Keratinocyte (primary cell): Measurements from ENCODE around the gene MZB1. TPM values are rescaled to one million over a fixed set of nuclear protein-coding genes. Genes with fewer than 3 reads are reported as not detected.

ENCODE experiments used
- DNase-seq: peaks from one replicate; pipeline ENCODE4 v3.0.0-alpha.2; 2011; ENCODE audit warnings: low read depth, missing footprints, low spot score
- FAIRE-seq: peaks from 2 replicates; lab custom pipeline; 2011; peaks lifted over from hg19 to GRCh38; lab: Jason Lieb, UNC
- H2AFZ ChIP-seq: 2 replicates; pipeline ENCODE4 v1.6.0; 2012; ENCODE audit warnings: low read length, control low read depth, inconsistent platforms; ENCODE audit not compliant: control insufficient read depth
- H3K27ac ChIP-seq: 2 replicates; pipeline ENCODE4 v1.5.1; 2011; ENCODE audit warnings: low read length; ENCODE audit not compliant: control insufficient read depth, insufficient read depth
- H3K27me3 ChIP-seq: 3 replicates; pipeline ENCODE4 v1.6.0; 2011; ENCODE audit warnings: low read length; ENCODE audit not compliant: control insufficient read depth, insufficient read depth; ENCODE audit errors: extremely low read depth
- H3K36me3 ChIP-seq, 2 experiments: 2 replicates in 1 of 2; 3 replicates in 1 of 2; pipeline ENCODE4 v1.5.1; 2011; ENCODE audit warnings: low read length in 2 of 2, mild to moderate bottlenecking in 1 of 2; ENCODE audit not compliant: control insufficient read depth in 2 of 2, insufficient read depth in 2 of 2; ENCODE audit errors: extremely low read depth in 1 of 2
- H3K4me1 ChIP-seq: 3 replicates; pipeline ENCODE4 v1.5.1; 2011; ENCODE audit warnings: low read length; ENCODE audit not compliant: control insufficient read depth, insufficient read depth; ENCODE audit errors: extremely low read depth
- H3K4me2 ChIP-seq: 3 replicates; pipeline ENCODE4 v1.6.0; 2011; ENCODE audit warnings: low read depth, low read length; ENCODE audit not compliant: control insufficient read depth, insufficient read depth; ENCODE audit errors: extremely low read depth
- H3K4me3 ChIP-seq, 3 experiments: fragments of 200-600 bp in 1 of 3; sonication (generic) in 1 of 3; 2 replicates in 2 of 3; 3 replicates in 1 of 3; pipeline ENCODE4 v1.5.1; 2011 to 2016; ENCODE audit warnings: low read length in 3 of 3, mild to moderate bottlenecking in 3 of 3, control low read depth in 2 of 3, inconsistent platforms in 1 of 3, low read depth in 1 of 3, mixed read lengths in 1 of 3, mixed run types in 1 of 3, moderate library complexity in 1 of 3; ENCODE audit not compliant: control insufficient read depth in 2 of 3, insufficient read depth in 2 of 3; ENCODE audit errors: extremely low read depth in 1 of 3
- H3K79me2 ChIP-seq: 2 replicates; pipeline ENCODE4 v1.6.0; 2012; ENCODE audit warnings: low read length; ENCODE audit not compliant: control insufficient read depth, insufficient read depth
- H3K9ac ChIP-seq: 3 replicates; pipeline ENCODE4 v1.6.0; 2011; ENCODE audit warnings: low read length; ENCODE audit not compliant: control insufficient read depth, insufficient read depth; ENCODE audit errors: extremely low read depth
- H3K9me1 ChIP-seq: 3 replicates; pipeline ENCODE4 v1.6.0; 2011; ENCODE audit warnings: low read length; ENCODE audit not compliant: control insufficient read depth, insufficient read depth; ENCODE audit errors: extremely low read depth
- H3K9me3 ChIP-seq: 2 replicates; pipeline ENCODE4 v1.5.1; 2012; ENCODE audit warnings: low read depth, low read length; ENCODE audit not compliant: control insufficient read depth
- H4K20me1 ChIP-seq: 3 replicates; pipeline ENCODE4 v1.6.0; 2011; ENCODE audit warnings: low read length; ENCODE audit not compliant: control insufficient read depth, insufficient read depth; ENCODE audit errors: extremely low read depth
- EZH2 ChIP-seq: IDR thresholded peaks from one replicate; pipeline ENCODE4 v1.6.1; 2012; ENCODE audit warnings: inconsistent platforms, mild to moderate bottlenecking, low read length, moderate library complexity
- dilution Hi-C: fragments of 300-500 bp; cut with MboI; formaldehyde crosslinking; loops from one replicate; pipeline ENCODE4 v1.7.0; 2020; ENCODE audit warnings: low sequenced_read_pairs; ENCODE audit not compliant: extremely low pct_ligation_motif_present
- polyA plus RNA-seq, 5 experiments: library from polyadenylated mRNA; depleted of rRNA in 3 of 5; stranded (reverse) in 3 of 5; stranded (forward) in 1 of 5; unstranded in 1 of 5; fragments of >200 nt; gene quantifications; 1 replicate in 1 of 5; 2 replicates in 3 of 5; 3 replicates in 1 of 5; pipeline versions ENCODE4 v1.2.1 to v1.2.3, GENCODE V29; 2011 to 2012; ENCODE audit warnings: missing spikeins in 2 of 5, low read depth in 1 of 5, low replicate concordance in 1 of 5
- TF ChIP-seq, protein P1 (sequence below), 3 experiments: IDR thresholded peaks in 1 of 3; conservative IDR thresholded peaks in 1 of 3; optimal IDR thresholded peaks in 1 of 3; 2 replicates in 2 of 3; 3 replicates in 1 of 3; pipeline versions ENCODE3 to v1.5.1; 2011; ENCODE audit warnings: low read length in 3 of 3, mild to moderate bottlenecking in 3 of 3, moderate library complexity in 2 of 3, control low read depth in 1 of 3, inconsistent platforms in 1 of 3; ENCODE audit not compliant: insufficient read depth in 2 of 3; ENCODE audit errors: extremely low read depth in 1 of 3

The MZB1 gene
- polyA plus RNA-seq, 1 donor (not counting 4 experiments of a cell fraction or from before 2014, with no cell fraction given) = not detected

- Histone ChIP-seq H3K27ac (no peak overlapping the region), H3K79me2 (peaks cover 15% of the 10 kb centered on the region), H3K27me3 (no peaks in the 10 kb centered on the region), H3K36me3 (peaks cover 11 to 13% of the 10 kb centered on the region in 2 experiments), H3K4me1 (no peaks in the 10 kb centered on the region), H3K9ac (no peak overlapping the region), H3K4me2 (no peak overlapping the region), H3K9me3 (no peaks in the 10 kb centered on the region), H3K4me3 (no peak overlapping the region), H2AFZ (no peak overlapping the region), H3K9me1 (no peaks in the 10 kb centered on the region), H4K20me1 (no peaks in the 10 kb centered on the region)
- dilution Hi-C loops = no loop called here
- TF ChIP-seq, protein P1, sequence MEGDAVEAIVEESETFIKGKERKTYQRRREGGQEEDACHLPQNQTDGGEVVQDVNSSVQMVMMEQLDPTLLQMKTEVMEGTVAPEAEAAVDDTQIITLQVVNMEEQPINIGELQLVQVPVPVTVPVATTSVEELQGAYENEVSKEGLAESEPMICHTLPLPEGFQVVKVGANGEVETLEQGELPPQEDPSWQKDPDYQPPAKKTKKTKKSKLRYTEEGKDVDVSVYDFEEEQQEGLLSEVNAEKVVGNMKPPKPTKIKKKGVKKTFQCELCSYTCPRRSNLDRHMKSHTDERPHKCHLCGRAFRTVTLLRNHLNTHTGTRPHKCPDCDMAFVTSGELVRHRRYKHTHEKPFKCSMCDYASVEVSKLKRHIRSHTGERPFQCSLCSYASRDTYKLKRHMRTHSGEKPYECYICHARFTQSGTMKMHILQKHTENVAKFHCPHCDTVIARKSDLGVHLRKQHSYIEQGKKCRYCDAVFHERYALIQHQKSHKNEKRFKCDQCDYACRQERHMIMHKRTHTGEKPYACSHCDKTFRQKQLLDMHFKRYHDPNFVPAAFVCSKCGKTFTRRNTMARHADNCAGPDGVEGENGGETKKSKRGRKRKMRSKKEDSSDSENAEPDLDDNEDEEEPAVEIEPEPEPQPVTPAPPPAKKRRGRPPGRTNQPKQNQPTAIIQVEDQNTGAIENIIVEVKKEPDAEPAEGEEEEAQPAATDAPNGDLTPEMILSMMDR (optimal IDR thresholded peaks at IDR 0.05 in 1 of 3, IDR thresholded peaks at IDR 0.05 in 1 of 3, conservative IDR thresholded peaks at IDR 0.05 in 1 of 3; ENCODE audit: extremely low read depth in 1 of 3, insufficient read depth in 2 of 3, low read length in 3 of 3) = no peak
- TF ChIP-seq EZH2 = no peak
- FAIRE-seq (no peak), DNase-seq (no peak)
These were observed 25.2 kb downstream of the MZB1 start for GRCh38 chr5:139364466-139364865.

GRCh38 chr5:139363937-139364336 lies 25.8 kb downstream of the MZB1 start:
- Histone ChIP-seq H3K4me2 (no peak overlapping the region), H3K79me2 (peaks cover 20% of the 10 kb centered on the region), H3K4me3 (no peak overlapping the region), H3K27ac (no peak overlapping the region), H3K27me3 (no peaks in the 10 kb centered on the region), H3K4me1 (no peaks in the 10 kb centered on the region), H2AFZ (no peak overlapping the region), H3K9me3 (no peaks in the 10 kb centered on the region), H3K9ac (no peak overlapping the region), H3K9me1 (no peaks in the 10 kb centered on the region), H4K20me1 (no peaks in the 10 kb centered on the region), H3K36me3 (peaks cover 7 to 11% of the 10 kb centered on the region in 2 experiments)
- dilution Hi-C loops = no loop called here
- no peak for TF ChIP-seq EZH2
- TF ChIP-seq, protein P1 (optimal IDR thresholded peaks at IDR 0.05 in 1 of 3, IDR thresholded peaks at IDR 0.05 in 1 of 3, conservative IDR thresholded peaks at IDR 0.05 in 1 of 3; ENCODE audit: extremely low read depth in 1 of 3, insufficient read depth in 2 of 3, low read length in 3 of 3) = no peak
- DNase-seq = no peak
- FAIRE-seq = no peak
